Smooth muscle cell (in vitro differentiated cells): ENCODE results near the gene PPARG. TPM values are rescaled to one million over a fixed set of nuclear protein-coding genes. Genes with fewer than 3 reads are reported as not detected.

Source experiments
- DNase-seq: peaks from one replicate; lab custom pipeline; 2025; ENCODE audit not compliant: unreplicated experiment; lab: John Stamatoyannopoulos, UW
- H2AFZ ChIP-seq: fragments of 200-600 bp; sonication (generic); 2 replicates; pipeline ENCODE4 v1.6.0; 2016; ENCODE audit warnings: antibody characterized with exemption, low read depth, mild to moderate bottlenecking
- H3F3A ChIP-seq: fragments of 200-600 bp; sonication (generic); 2 replicates; pipeline ENCODE4 v1.6.0; 2017; ENCODE audit warnings: antibody characterized with exemption, low read depth
- H3K27ac ChIP-seq: fragments of 200-600 bp; sonication (generic); 2 replicates; pipeline ENCODE4 v1.5.1; 2016; ENCODE audit warnings: low read depth, mild to moderate bottlenecking
- H3K27me3 ChIP-seq: fragments of 200-600 bp; sonication (generic); 2 replicates; pipeline ENCODE4 v1.6.1; 2016; ENCODE audit warnings: low read depth, mild to moderate bottlenecking
- H3K36me3 ChIP-seq: fragments of 200-600 bp; sonication (generic); 2 replicates; pipeline ENCODE4 v1.5.1; 2016; ENCODE audit warnings: low read depth
- H3K4me1 ChIP-seq: fragments of 200-600 bp; sonication (generic); 2 replicates; pipeline ENCODE4 v1.5.1; 2016; ENCODE audit warnings: low read depth
- H3K4me2 ChIP-seq: fragments of 200-600 bp; sonication (generic); 2 replicates; pipeline ENCODE4 v1.6.0; 2016; ENCODE audit warnings: mild to moderate bottlenecking
- H3K4me3 ChIP-seq: fragments of 200-600 bp; sonication (generic); 2 replicates; pipeline ENCODE4 v1.5.1; 2016; ENCODE audit warnings: mild to moderate bottlenecking
- H3K79me2 ChIP-seq: fragments of 200-600 bp; sonication (generic); 2 replicates; pipeline ENCODE4 v1.6.0; 2016; ENCODE audit warnings: low read depth, mild to moderate bottlenecking
- H3K9ac ChIP-seq: fragments of 200-600 bp; sonication (generic); 2 replicates; pipeline ENCODE4 v1.6.0; 2016; ENCODE audit warnings: low read depth
- H3K9me3 ChIP-seq: fragments of 200-600 bp; sonication (generic); replicated peaks from 2 replicates; pipeline ENCODE4 v1.5.1; 2016; ENCODE audit warnings: low read depth
- H4K20me1 ChIP-seq: fragments of 200-600 bp; sonication (generic); 2 replicates; pipeline ENCODE4 v1.6.0; 2016; ENCODE audit warnings: low read depth
- CTCF ChIP-seq: fragments of 200-600 bp; sonication (generic); IDR thresholded peaks from 2 replicates; pipeline ENCODE4 v1.5.1; 2017; ENCODE audit warnings: borderline replicate concordance, mild to moderate bottlenecking, antibody characterized with exemption; ENCODE audit not compliant: insufficient read depth, poor library complexity, severe bottlenecking
- WGBS: methylation state at CpG from one replicate; pipeline ENCODE4 v1.1.7; 2016; ENCODE audit warnings: low lambda C conversion rate; 5-methylcytosine and 5-hydroxymethylcytosine counted together
- polyA plus RNA-seq: library from polyadenylated mRNA; unstranded; fragments of >200 nt; fragmentation: Nextera tagmentation; extraction: Ambion mirVana; gene quantifications from 2 replicates; pipeline ENCODE4 v1.2.1, GENCODE V29; 2016
- total RNA-seq: library from RNA; depleted of rRNA; stranded (reverse); fragments of >200 nt; gene quantifications from 2 replicates; pipeline ENCODE4 v1.2.3, GENCODE V29; 2014

The PPARG gene
- total and polyA plus RNA-seq, 2 experiments from 2014 or later = 1.5 to 8.5 TPM

DNA sequence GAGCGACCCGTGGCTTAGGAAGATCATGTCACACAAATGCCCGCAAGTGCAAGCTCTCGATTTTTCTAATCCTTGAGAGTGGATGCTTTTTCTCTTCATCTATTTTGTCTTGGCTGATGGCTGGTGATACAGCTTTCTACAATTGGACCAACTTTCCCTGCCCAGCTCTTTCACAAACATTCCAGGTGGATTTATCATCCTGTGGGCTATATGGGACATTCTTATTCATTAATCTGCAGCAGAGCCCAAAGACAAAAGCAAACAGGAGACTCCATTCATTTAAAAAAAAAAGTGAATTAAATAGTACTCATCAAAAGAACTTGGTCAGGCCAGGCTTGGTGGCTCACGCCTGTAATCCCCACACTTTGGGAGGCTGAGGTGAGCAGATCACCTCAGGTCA, 181.2 kb downstream of the PPARG start:
- no peak overlapping the region for H3K4me2 ChIP-seq

DNA sequence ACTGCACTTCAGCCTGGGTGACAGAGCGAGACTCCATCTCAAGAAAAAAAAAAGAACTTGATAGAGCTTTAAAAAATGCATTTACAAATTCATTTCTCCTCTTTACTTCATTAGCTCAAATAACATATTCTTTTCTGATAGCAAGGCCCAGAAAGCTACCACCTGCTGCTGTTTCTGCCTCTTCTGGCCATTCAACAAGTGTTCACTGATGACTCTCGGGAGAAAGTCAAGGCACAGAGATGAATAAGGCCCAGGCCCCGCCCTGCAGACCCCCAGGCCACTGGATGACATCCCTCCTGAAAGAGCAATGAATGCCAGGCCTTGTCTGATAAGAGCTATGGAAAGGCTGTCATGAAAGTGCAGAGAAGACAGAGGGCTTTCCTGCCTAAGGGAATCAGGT, 181.8 kb downstream of the PPARG start:
- Histone ChIP-seq H3K36me3 (no peaks in the 10 kb centered on the region), H3K79me2 (no peaks in the 10 kb centered on the region), H2AFZ (no peak overlapping the region), H3K4me3 (no peak overlapping the region), H3K4me1 (peaks cover 3% of the 10 kb centered on the region), H3K9ac (no peak overlapping the region), H3K4me2 (no peak overlapping the region), H3F3A (no peaks in the 10 kb centered on the region), H3K27me3 (no peaks in the 10 kb centered on the region), H3K9me3 (no peaks in the 10 kb centered on the region), H4K20me1 (no peaks in the 10 kb centered on the region), H3K27ac (no peak overlapping the region)
- 88% methylated on average over 3 of the region's 3 CpGs for WGBS
- DNase-seq = no peak
- TF ChIP-seq CTCF = no peak

More for the DNA sequence above, 181.2 kb downstream of the PPARG start:
- H3K9ac ChIP-seq = no peak overlapping the region
- no peak for TF ChIP-seq CTCF
- DNase-seq = no peak
- H3K36me3 ChIP-seq = no peaks in the 10 kb centered on the region
- H3F3A ChIP-seq = no peaks in the 10 kb centered on the region
- no peaks in the 10 kb centered on the region for H4K20me1 ChIP-seq
- no peaks in the 10 kb centered on the region for H3K79me2 ChIP-seq
- no peak overlapping the region for H3K4me3 ChIP-seq
- H3K4me1 ChIP-seq = peaks cover 3% of the 10 kb centered on the region
- H3K27me3 ChIP-seq = no peaks in the 10 kb centered on the region
- no peaks in the 10 kb centered on the region for H3K9me3 ChIP-seq
- 88% methylated on average over 5 of the region's 5 CpGs for WGBS
- H2AFZ ChIP-seq = no peak overlapping the region
- no peak overlapping the region for H3K27ac ChIP-seq

DNA sequence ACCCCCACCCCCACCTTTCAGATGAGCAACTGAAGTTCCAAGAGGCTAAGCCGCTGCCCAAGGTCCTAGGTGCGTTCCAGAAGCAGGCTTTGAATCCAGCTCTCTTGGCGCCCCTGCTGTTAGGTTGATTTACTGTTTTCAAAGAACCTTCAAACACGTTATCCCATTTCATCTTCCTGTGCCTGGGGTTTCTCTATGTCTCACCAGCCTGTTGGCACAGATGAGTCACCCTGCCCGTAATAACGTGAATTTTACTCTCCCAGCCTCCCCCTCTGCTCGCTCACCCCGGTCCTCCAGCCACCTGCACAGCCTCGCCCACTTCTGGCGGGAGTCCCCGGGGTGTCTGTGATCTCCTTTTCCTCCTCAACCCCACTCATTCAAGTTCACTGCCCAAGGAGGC, 182.4 kb downstream of the PPARG start:
- H3K4me2 ChIP-seq = no peak overlapping the region
- DNase-seq = no peak
- H3F3A ChIP-seq = no peaks in the 10 kb centered on the region
- no peak overlapping the region for H3K9ac ChIP-seq
- H3K9me3 ChIP-seq = no peaks in the 10 kb centered on the region
- no peak overlapping the region for H2AFZ ChIP-seq
- H3K36me3 ChIP-seq = no peaks in the 10 kb centered on the region
- H3K79me2 ChIP-seq = no peaks in the 10 kb centered on the region
- TF ChIP-seq CTCF = no peak
- WGBS = 48% methylated on average over 11 of the region's 11 CpGs
- no peak overlapping the region for H3K27ac ChIP-seq
- no peak overlapping the region for H3K4me3 ChIP-seq
- no peaks in the 10 kb centered on the region for H3K4me1 ChIP-seq
- no peaks in the 10 kb centered on the region for H4K20me1 ChIP-seq
- H3K27me3 ChIP-seq = no peaks in the 10 kb centered on the region

- 79% methylated on average over 11 of the region's 11 CpGs for WGBS
Observed at GRCh38 chr3:12472000-12472610, 183.2 kb downstream of the PPARG start.

More at GRCh38 chr3:12472000-12472610, 183.2 kb downstream of the PPARG start:
- Histone ChIP-seq H3K9me3 (no peaks in the 10 kb centered on the region), H3K4me3 (no peak overlapping the region), H3K36me3 (no peaks in the 10 kb centered on the region), H2AFZ (no peak overlapping the region), H3K9ac (no peak overlapping the region), H3K79me2 (no peaks in the 10 kb centered on the region), H3F3A (no peaks in the 10 kb centered on the region), H3K4me1 (no peaks in the 10 kb centered on the region), H3K27ac (no peak overlapping the region), H3K27me3 (no peaks in the 10 kb centered on the region), H3K4me2 (no peak overlapping the region), H4K20me1 (no peaks in the 10 kb centered on the region)
- no peak for DNase-seq
- TF ChIP-seq CTCF = no peak
